Measurements from ENCODE around the gene GOLGA8S. TPM values are rescaled to one million over a fixed set of nuclear protein-coding genes. Genes with fewer than 3 reads are reported as not detected.
"Not testable (repeated sequence)": the region's sequence is repeated elsewhere in the genome, so short reads cannot be mapped to it uniquely, and the experiment has no call there.

Gene GOLGA8S, protein sequence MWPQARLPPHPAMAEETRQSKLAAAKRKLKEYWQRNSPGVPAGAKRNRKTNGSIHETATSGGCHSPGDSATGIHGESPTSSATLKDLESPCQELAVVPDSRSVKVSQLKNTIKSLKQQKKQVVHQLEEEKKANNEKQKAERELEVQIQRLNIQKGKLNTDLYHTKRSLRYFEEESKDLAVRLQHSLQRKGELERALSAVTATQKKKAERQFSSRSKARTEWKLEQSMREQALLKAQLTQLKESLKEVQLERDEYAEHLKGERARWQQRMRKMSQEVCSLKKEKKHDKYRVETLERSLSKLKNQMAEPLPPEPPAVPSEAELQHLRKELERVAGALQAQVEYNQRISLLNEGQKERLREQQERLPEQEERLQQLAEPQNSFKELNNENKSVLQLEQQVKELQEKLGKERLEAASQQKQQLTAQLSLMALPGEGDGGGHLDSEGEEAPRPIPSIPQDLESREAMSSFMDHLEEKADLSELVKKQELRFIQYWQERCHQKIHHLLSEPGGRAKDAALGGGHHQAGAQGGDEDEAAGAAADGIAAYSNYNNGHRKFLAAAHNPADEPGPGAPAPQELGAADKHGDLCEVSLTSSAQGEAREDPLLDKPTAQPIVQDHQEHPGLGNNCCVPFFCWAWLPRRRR
- polyA plus RNA-seq: under 1 TPM; 0.04 to 0.10 TPM

DNA sequence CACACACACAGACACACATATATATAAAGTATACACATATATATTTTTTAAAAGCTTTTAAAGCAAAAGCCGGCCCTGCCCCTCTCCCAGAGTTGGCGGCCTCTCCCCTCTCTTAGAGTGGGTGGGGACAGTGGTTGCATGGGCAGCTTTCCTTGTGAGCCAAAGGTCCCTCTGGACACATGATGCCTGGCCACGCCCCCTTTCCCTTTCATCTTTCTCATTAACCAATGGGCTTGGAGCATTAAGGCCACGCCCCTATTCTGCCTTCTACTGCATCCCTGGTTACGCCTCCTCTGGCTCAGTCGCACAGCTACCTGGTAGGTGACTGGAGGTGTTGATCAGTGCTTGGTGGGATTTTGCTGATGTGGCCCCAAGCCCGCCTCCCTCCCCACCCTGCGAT is at the start of gene GOLGA8S:
GOLGA8S (plus strand) TSS at position 301 of the 400 bp plus-strand sequence; CDS start at position 363, 62 bp downstream.
- not testable (repeated sequence) for H3K27ac ChIP-seq (ENCODE audit: low read depth in 2 of 2, low read length in 1 of 2); H3K4me3 ChIP-seq (ENCODE audit: low read depth in 1 of 2, low read length in 2 of 2); H3K36me3 ChIP-seq (ENCODE audit: control insufficient read depth in 2 of 2, insufficient read depth in 2 of 2, low read length in 1 of 2); H3K9me3 ChIP-seq (ENCODE audit: control insufficient read depth in 2 of 2, insufficient read depth in 1 of 2, low read depth in 1 of 2, low read length in 1 of 2); H3K27me3 ChIP-seq (ENCODE audit: control insufficient read depth in 1 of 2, insufficient read depth in 2 of 2, low read length in 2 of 2); H3K4me1 ChIP-seq (ENCODE audit: control insufficient read depth in 2 of 2, insufficient read depth in 2 of 2, low read length in 1 of 2)
- WGBS, 2 donors: no CpG with 5 or more reads among the region's 8 CpGs

DNA sequence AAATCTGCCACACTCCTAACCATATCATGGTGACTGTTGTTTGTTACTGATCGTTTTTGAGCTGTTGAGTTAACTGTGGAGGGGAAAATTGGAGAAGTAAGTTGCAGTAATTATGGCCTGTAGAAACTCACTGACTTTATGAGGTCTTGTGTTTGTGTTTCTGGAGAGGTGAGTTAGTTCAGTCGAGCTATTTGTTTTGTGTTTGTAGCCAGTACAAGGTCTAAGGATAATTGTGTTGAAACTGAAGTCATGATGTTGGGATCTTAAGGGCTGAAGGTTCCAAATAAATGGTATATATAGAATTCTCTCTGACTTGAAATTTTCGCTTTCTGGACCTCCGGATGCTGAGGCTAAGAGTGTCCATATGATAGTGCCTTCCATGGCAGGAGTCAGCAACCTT is 49.7 kb upstream of the GOLGA8S start:
- 58 to 59% methylated on average over 4 of the region's 4 CpGs for WGBS, 2 donors
- not testable (repeated sequence) for H3K27ac ChIP-seq (ENCODE audit: low read depth in 2 of 2, low read length in 1 of 2); H3K4me1 ChIP-seq (ENCODE audit: control insufficient read depth in 2 of 2, insufficient read depth in 2 of 2, low read length in 1 of 2); H3K4me3 ChIP-seq (ENCODE audit: low read depth in 1 of 2, low read length in 2 of 2); H3K9me3 ChIP-seq (ENCODE audit: control insufficient read depth in 2 of 2, insufficient read depth in 1 of 2, low read depth in 1 of 2, low read length in 1 of 2); H3K27me3 ChIP-seq (ENCODE audit: control insufficient read depth in 1 of 2, insufficient read depth in 2 of 2, low read length in 2 of 2); H3K36me3 ChIP-seq (ENCODE audit: control insufficient read depth in 2 of 2, insufficient read depth in 2 of 2, low read length in 1 of 2)

DNA sequence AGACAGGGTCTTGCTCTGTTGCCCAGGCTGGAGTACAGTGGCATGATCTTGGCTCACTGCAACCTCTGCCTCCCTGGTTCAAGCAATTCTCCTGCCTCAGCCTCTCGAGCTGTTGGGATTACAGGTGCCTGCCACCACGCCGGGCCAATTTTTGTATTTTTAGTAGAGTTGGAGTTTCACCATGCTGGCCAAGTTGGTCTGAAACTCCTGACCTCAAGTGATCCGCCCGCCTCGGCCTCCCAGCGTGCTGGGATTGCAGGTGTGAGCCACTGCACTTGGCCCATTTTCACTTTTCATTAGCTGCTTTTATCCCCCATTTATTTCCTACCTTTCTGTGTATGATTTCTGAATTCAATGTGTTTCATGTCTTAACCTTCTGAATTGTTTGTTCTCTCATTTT is 48.6 kb upstream of the GOLGA8S start:
- not testable (repeated sequence) for H3K4me3 ChIP-seq (ENCODE audit: low read depth in 1 of 2, low read length in 2 of 2)
- 91 to 93% methylated on average over 7 of the region's 7 CpGs for WGBS, 2 donors

DNA sequence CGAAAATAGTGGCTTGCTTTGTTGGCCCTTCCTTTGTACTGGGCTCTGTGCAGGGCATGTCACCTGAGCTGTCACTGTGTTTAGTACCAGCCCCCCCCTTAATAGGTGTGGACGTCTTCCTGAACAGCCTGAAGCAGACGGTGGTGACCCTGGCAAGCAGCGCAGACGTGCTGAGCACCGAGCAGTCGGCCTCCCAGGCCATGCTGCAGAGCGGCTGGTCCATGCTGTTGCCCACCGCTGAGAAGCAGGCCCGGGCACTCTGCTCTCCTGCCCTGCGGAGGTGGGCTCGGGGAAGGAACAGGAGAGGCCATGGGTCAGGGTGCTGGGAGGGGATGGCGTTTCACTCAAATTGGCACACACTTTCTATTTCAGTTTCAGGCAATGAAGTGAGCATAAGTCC is 43.3 kb upstream of the GOLGA8S start:
- H3K36me3 ChIP-seq (ENCODE audit: control insufficient read depth in 2 of 2, insufficient read depth in 2 of 2, low read length in 1 of 2): peaks cover 4 to 19% of the 10 kb centered on the region in 2 donors
- H3K4me1 ChIP-seq (ENCODE audit: control insufficient read depth in 2 of 2, insufficient read depth in 2 of 2, low read length in 1 of 2); H3K4me3 ChIP-seq (ENCODE audit: low read depth in 1 of 2, low read length in 2 of 2); H3K27ac ChIP-seq (ENCODE audit: low read depth in 2 of 2, low read length in 1 of 2); H3K27me3 ChIP-seq (ENCODE audit: control insufficient read depth in 1 of 2, insufficient read depth in 2 of 2, low read length in 2 of 2); H3K9me3 ChIP-seq (ENCODE audit: control insufficient read depth in 2 of 2, insufficient read depth in 1 of 2, low read depth in 1 of 2, low read length in 1 of 2): not testable (repeated sequence)
- WGBS, 2 donors: 90 to 94% methylated on average over 13 of the region's 13 CpGs

More for the DNA sequence above, 48.6 kb upstream of the GOLGA8S start:
- H3K36me3 ChIP-seq (ENCODE audit: control insufficient read depth in 2 of 2, insufficient read depth in 2 of 2, low read length in 1 of 2): peaks cover 4 to 13% of the 10 kb centered on the region in 2 donors
- H3K4me1 ChIP-seq (ENCODE audit: control insufficient read depth in 2 of 2, insufficient read depth in 2 of 2, low read length in 1 of 2); H3K9me3 ChIP-seq (ENCODE audit: control insufficient read depth in 2 of 2, insufficient read depth in 1 of 2, low read depth in 1 of 2, low read length in 1 of 2); H3K27ac ChIP-seq (ENCODE audit: low read depth in 2 of 2, low read length in 1 of 2); H3K27me3 ChIP-seq (ENCODE audit: control insufficient read depth in 1 of 2, insufficient read depth in 2 of 2, low read length in 2 of 2): not testable (repeated sequence)

DNA sequence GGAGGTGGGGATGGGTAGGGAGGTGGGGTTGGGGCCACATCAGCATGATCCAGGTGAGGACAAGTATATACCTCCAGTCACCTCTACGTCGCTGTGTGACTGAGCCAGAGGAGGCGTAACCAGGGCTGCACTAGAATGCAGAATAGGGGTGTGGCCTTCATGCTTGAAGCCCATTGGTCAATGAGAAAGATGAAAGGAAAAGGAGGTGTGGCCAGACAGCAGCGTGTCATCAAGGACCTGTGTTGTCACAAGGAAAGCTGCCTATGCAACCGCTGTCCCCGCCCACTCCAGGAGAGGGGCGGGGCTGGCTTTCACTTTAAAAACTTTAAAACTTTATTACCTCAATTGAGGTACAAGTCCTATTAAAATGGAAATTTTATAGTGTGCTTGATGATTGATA is 20.5 kb upstream of the GOLGA8S start, which contains the start of gene GOLGA6L26:
GOLGA6L26 (minus strand) TSS at position 101 of the 400 bp plus-strand sequence; CDS start at position 40, 61 bp downstream.
- H3K4me1 ChIP-seq (ENCODE audit: control insufficient read depth in 2 of 2, insufficient read depth in 2 of 2, low read length in 1 of 2); H3K27me3 ChIP-seq (ENCODE audit: control insufficient read depth in 1 of 2, insufficient read depth in 2 of 2, low read length in 2 of 2); H3K27ac ChIP-seq (ENCODE audit: low read depth in 2 of 2, low read length in 1 of 2); H3K9me3 ChIP-seq (ENCODE audit: control insufficient read depth in 2 of 2, insufficient read depth in 1 of 2, low read depth in 1 of 2, low read length in 1 of 2); H3K4me3 ChIP-seq (ENCODE audit: low read depth in 1 of 2, low read length in 2 of 2); H3K36me3 ChIP-seq (ENCODE audit: control insufficient read depth in 2 of 2, insufficient read depth in 2 of 2, low read length in 1 of 2): not testable (repeated sequence)
- no CpG with 5 or more reads among the region's 7 CpGs for WGBS, 2 donors

DNA sequence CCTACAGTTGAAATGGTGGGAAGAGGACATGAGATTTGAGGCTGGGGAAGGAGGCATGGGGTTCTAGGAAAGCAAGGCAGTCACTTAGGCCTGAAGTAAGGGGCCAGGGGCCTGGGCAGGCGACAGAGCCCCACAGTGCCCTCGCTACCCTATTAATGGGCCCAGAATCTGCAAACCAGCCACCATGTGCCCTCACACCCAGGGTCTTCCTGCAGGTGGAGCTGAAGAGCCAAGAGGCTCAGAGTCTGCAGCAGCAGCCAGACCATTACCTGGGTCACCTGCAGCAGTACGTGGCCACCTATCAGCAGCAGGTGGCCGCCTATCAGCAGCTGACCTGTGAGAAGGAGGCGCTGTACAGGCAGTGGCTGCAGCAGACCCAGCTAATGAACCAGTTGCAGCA is 8.1 kb downstream of the GOLGA8S start:
- not testable (repeated sequence) for H3K9me3 ChIP-seq (ENCODE audit: control insufficient read depth in 2 of 2, insufficient read depth in 1 of 2, low read depth in 1 of 2, low read length in 1 of 2); H3K27ac ChIP-seq (ENCODE audit: low read depth in 2 of 2, low read length in 1 of 2); H3K4me3 ChIP-seq (ENCODE audit: low read depth in 1 of 2, low read length in 2 of 2); H3K36me3 ChIP-seq (ENCODE audit: control insufficient read depth in 2 of 2, insufficient read depth in 2 of 2, low read length in 1 of 2); H3K27me3 ChIP-seq (ENCODE audit: control insufficient read depth in 1 of 2, insufficient read depth in 2 of 2, low read length in 2 of 2); H3K4me1 ChIP-seq (ENCODE audit: control insufficient read depth in 2 of 2, insufficient read depth in 2 of 2, low read length in 1 of 2)
- WGBS, 2 donors: 73% methylated on average over 2 of the region's 5 CpGs; no CpG with 5 or more reads in 1 of the 2 donors

DNA sequence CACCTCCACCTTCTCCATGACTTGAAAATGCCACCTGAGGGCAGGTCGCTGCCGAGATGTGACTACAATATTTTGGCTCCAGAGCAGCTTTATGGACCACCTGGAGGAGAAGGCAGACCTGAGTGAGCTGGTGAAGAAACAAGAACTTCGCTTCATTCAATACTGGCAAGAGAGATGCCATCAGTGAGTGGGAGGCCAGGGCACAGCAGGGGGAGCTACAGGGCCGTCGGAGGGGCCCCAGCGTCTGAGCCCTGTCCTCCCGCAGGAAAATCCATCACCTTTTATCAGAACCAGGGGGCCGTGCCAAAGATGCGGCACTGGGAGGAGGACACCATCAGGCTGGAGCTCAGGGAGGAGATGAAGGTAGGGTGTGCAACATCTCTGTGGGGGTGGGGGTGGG is 9.7 kb downstream of the GOLGA8S start:
- H3K27me3 ChIP-seq (ENCODE audit: control insufficient read depth in 1 of 2, insufficient read depth in 2 of 2, low read length in 2 of 2); H3K4me3 ChIP-seq (ENCODE audit: low read depth in 1 of 2, low read length in 2 of 2); H3K9me3 ChIP-seq (ENCODE audit: control insufficient read depth in 2 of 2, insufficient read depth in 1 of 2, low read depth in 1 of 2, low read length in 1 of 2); H3K36me3 ChIP-seq (ENCODE audit: control insufficient read depth in 2 of 2, insufficient read depth in 2 of 2, low read length in 1 of 2); H3K27ac ChIP-seq (ENCODE audit: low read depth in 2 of 2, low read length in 1 of 2); H3K4me1 ChIP-seq (ENCODE audit: control insufficient read depth in 2 of 2, insufficient read depth in 2 of 2, low read length in 1 of 2): not testable (repeated sequence)
- 55 to 87% methylated on average over 3 to 6 of the region's 9 CpGs for WGBS, 2 donors

DNA sequence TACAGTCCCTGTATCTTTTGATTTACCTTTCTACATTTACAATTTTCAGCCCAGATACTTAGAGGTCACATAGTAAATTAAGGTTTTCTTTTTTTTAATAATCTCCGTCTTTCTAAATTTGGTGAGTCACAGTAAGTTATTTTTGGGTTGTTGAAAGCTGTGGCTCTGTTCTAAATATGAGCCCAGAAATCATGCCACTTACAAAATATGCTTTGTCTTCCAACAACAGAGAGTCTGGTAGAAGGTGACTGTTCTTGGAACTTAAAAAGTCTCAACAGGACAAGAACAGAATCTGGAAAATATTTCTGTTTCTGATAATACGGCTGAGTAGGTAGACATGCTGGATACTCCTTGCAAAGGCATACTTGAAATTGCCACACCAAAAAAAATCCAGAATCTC is 16.0 kb downstream of the GOLGA8S start:
- no peaks in the 10 kb centered on the region for H3K36me3 ChIP-seq (ENCODE audit: control insufficient read depth in 2 of 2, insufficient read depth in 2 of 2, low read length in 1 of 2)
- H3K9me3 ChIP-seq (ENCODE audit: control insufficient read depth in 2 of 2, insufficient read depth in 1 of 2, low read depth in 1 of 2, low read length in 1 of 2): no peaks in the 10 kb centered on the region
- H3K4me3 ChIP-seq (ENCODE audit: low read depth in 1 of 2, low read length in 2 of 2): no peak overlapping the region
- H3K4me1 ChIP-seq (ENCODE audit: control insufficient read depth in 2 of 2, insufficient read depth in 2 of 2, low read length in 1 of 2): no peaks in the 10 kb centered on the region
- H3K27ac ChIP-seq (ENCODE audit: low read depth in 2 of 2, low read length in 1 of 2): no peak overlapping the region
- WGBS, 2 donors: 79 to 87% methylated on average over 2 of the region's 2 CpGs
- H3K27me3 ChIP-seq (ENCODE audit: control insufficient read depth in 1 of 2, insufficient read depth in 2 of 2, low read length in 2 of 2): no peaks in the 10 kb centered on the region

DNA sequence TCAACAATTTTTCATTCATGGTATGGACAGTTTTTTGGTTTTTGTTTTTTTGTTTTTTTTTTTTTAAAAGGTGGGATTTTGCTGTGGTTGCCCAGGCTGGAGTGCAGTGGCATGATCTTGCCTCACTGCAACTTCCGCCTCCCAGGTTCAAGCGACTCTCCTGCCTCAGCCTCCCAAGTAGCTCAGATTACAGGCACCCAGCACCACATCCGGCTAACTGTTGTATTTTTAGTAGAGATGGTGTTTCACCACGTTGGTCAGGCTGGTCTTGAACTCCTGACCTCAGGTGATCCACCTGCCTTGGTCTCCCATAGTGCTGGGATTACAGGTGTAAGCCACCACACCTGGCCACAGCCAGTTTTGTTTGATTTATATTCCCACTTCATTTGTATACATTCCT is 16.6 kb downstream of the GOLGA8S start:
- H3K9me3 ChIP-seq (ENCODE audit: control insufficient read depth in 2 of 2, insufficient read depth in 1 of 2, low read depth in 1 of 2, low read length in 1 of 2); H3K27ac ChIP-seq (ENCODE audit: low read depth in 2 of 2, low read length in 1 of 2); H3K4me3 ChIP-seq (ENCODE audit: low read depth in 1 of 2, low read length in 2 of 2); H3K4me1 ChIP-seq (ENCODE audit: control insufficient read depth in 2 of 2, insufficient read depth in 2 of 2, low read length in 1 of 2); H3K36me3 ChIP-seq (ENCODE audit: control insufficient read depth in 2 of 2, insufficient read depth in 2 of 2, low read length in 1 of 2); H3K27me3 ChIP-seq (ENCODE audit: control insufficient read depth in 1 of 2, insufficient read depth in 2 of 2, low read length in 2 of 2): not testable (repeated sequence)
- WGBS, 2 donors: 48 to 71% methylated on average over 4 of the region's 4 CpGs

DNA sequence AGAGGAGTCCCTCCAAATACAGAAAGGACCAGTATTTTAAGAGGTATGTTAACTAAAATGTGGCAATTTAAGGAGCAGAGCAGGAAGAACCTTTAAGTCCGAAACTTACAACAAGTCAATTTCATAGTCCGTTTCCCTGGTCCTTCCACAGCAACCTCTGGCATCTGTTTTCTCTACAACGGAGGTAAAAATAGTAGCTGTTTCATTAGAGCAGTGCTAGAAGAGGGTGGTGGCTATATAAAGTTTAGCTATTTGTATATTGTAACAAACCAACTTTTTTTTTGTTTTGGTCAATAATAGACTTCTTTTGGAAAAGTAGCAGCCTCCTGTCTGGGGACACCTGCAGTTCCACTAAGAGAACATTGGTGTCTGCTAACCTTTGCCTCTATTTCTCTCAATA is 17.3 kb downstream of the GOLGA8S start:
- H3K4me1 ChIP-seq (ENCODE audit: control insufficient read depth in 2 of 2, insufficient read depth in 2 of 2, low read length in 1 of 2); H3K27me3 ChIP-seq (ENCODE audit: control insufficient read depth in 1 of 2, insufficient read depth in 2 of 2, low read length in 2 of 2); H3K4me3 ChIP-seq (ENCODE audit: low read depth in 1 of 2, low read length in 2 of 2); H3K9me3 ChIP-seq (ENCODE audit: control insufficient read depth in 2 of 2, insufficient read depth in 1 of 2, low read depth in 1 of 2, low read length in 1 of 2); H3K27ac ChIP-seq (ENCODE audit: low read depth in 2 of 2, low read length in 1 of 2); H3K36me3 ChIP-seq (ENCODE audit: control insufficient read depth in 2 of 2, insufficient read depth in 2 of 2, low read length in 1 of 2): not testable (repeated sequence)
- 77 to 82% methylated on average over 3 of the region's 3 CpGs for WGBS, 2 donors
